HCT116 (cell line): ENCODE data around the gene SKI. TPM values are rescaled to one million over a fixed set of nuclear protein-coding genes. Genes with fewer than 3 reads are reported as not detected.

ENCODE experiments used
- ATAC-seq: fragments of 200-7000 bp; cut with Tn5 transposase; 2 replicates; pipeline ENCODE4 v1.9.1; 2020; ENCODE audit warnings: mild to moderate bottlenecking, moderate library complexity
- BruUV-seq: library from RNA; stranded (reverse); fragments of 400-500 nt; replicated peaks from 2 replicates; lab custom pipeline; 2021; lab: Mats Ljungman, UMichigan
- CTCF ChIA-PET: fragments of 300-600 bp; sonication (Branson Sonifier 250); formaldehyde crosslinking; loops from one replicate; lab custom pipeline; 2021; ENCODE audit warnings: antibody characterized with exemption; lab: Charles Lee
- POLR2A ChIA-PET: fragments of 300-600, 350-600 bp; sonication (Branson Sonifier 250); formaldehyde crosslinking; loops from one replicate; lab custom pipeline; 2021; ENCODE audit warnings: antibody characterized with exemption; lab: Charles Lee
- RAD21 ChIA-PET, 2 experiments: fragments of 300-600 bp; sonication (Branson Sonifier 250); formaldehyde crosslinking; loops; one replicate each; lab custom pipeline; 2023; ENCODE audit warnings: low total read pairs in 2 of 2; ENCODE audit not compliant: uncharacterized antibody in 2 of 2, unreplicated experiment in 2 of 2, low non-redundant PET in 1 of 2; lab: Charles Lee
- DNase-seq: peaks from one replicate; pipeline ENCODE4 v3.0.0-alpha.2; 2010; ENCODE audit warnings: low read depth, low spot score
- H2AFZ ChIP-seq: fragments of 200-600 bp; shearing (Covaris generic), sonication (generic); 2 replicates; pipeline ENCODE4 v1.6.1; 2017; ENCODE audit warnings: low read depth, mixed run types, mixed read lengths, antibody characterized with exemption, low read length; ENCODE audit not compliant: poor library complexity, severe bottlenecking
- H3K27ac ChIP-seq: 2 replicates; pipeline ENCODE4 v1.5.1; 2012; ENCODE audit warnings: low read depth, low read length
- H3K27me3 ChIP-seq: fragments of 200-600 bp; sonication (generic); 2 replicates; pipeline ENCODE4 v1.6.1; 2016; ENCODE audit warnings: mixed run types, low read length, mixed read lengths; ENCODE audit not compliant: insufficient read depth
- H3K36me3 ChIP-seq, 2 experiments: fragments of 200-500 bp in 1 of 2; fragments of 200-600 bp in 1 of 2; sonication (Bioruptor generic) in 1 of 2; sonication (generic) in 1 of 2; 2 replicates each; pipeline versions ENCODE4 v1.5.1 to v1.6.1; 2014 to 2016; ENCODE audit warnings: low read length in 2 of 2, inconsistent platforms in 1 of 2, mixed read lengths in 1 of 2, mixed run types in 1 of 2; ENCODE audit not compliant: insufficient read depth in 2 of 2, control insufficient read depth in 1 of 2
- H3K4me1 ChIP-seq, 2 experiments: fragments of 200-600 bp in 1 of 2; sonication (generic) in 1 of 2; 2 replicates each; pipeline versions ENCODE4 v1.5.1 to v1.6.1; 2012 to 2017; ENCODE audit warnings: low read length in 2 of 2, inconsistent platforms in 1 of 2, mild to moderate bottlenecking in 1 of 2, mixed read lengths in 1 of 2, mixed run types in 1 of 2, moderate library complexity in 1 of 2; ENCODE audit not compliant: insufficient read depth in 2 of 2, control insufficient read depth in 1 of 2
- H3K4me2 ChIP-seq: fragments of 200-600 bp; sonication (generic); 2 replicates; pipeline ENCODE4 v1.6.1; 2017; ENCODE audit warnings: mixed run types, low read length, mixed read lengths
- H3K4me3 ChIP-seq, 2 experiments: fragments of 200-600 bp in 1 of 2; sonication (generic) in 1 of 2; replicated peaks in 1 of 2; 2 replicates each; pipeline ENCODE4 v1.5.1; 2011 to 2016; ENCODE audit warnings: low read length in 2 of 2, control low read depth in 1 of 2, low read depth in 1 of 2, mild to moderate bottlenecking in 1 of 2, mixed read lengths in 1 of 2, mixed run types in 1 of 2
- H3K79me2 ChIP-seq: fragments of 200-600 bp; sonication (generic); 2 replicates; pipeline ENCODE4 v1.6.1; 2017; ENCODE audit warnings: mild to moderate bottlenecking, mixed run types, low read length, moderate library complexity, mixed read lengths; ENCODE audit not compliant: insufficient read depth
- H3K9ac ChIP-seq: fragments of 200-600 bp; sonication (generic); 2 replicates; pipeline ENCODE4 v1.6.1; 2016; ENCODE audit warnings: low read length, mixed read lengths
- H3K9me2 ChIP-seq: fragments of 200-600 bp; sonication (generic), shearing (Covaris generic); 2 replicates; pipeline ENCODE4 v1.6.1; 2017; ENCODE audit warnings: mixed run types, mild to moderate bottlenecking, moderate library complexity; ENCODE audit not compliant: insufficient read depth
- H3K9me3 ChIP-seq, 2 experiments: fragments of 200-500 bp in 1 of 2; fragments of 200-600 bp in 1 of 2; sonication (Bioruptor generic) in 1 of 2; sonication (generic) in 1 of 2; 2 replicates each; pipeline ENCODE4 v1.6.1; 2014 to 2017; ENCODE audit warnings: low read length in 2 of 2, mixed read lengths in 2 of 2, inconsistent platforms in 1 of 2, low read depth in 1 of 2, mild to moderate bottlenecking in 1 of 2, mixed run types in 1 of 2, moderate library complexity in 1 of 2; ENCODE audit not compliant: control insufficient read depth in 1 of 2, insufficient read depth in 1 of 2
- H4K20me1 ChIP-seq: fragments of 200-600 bp; sonication (generic), shearing (Covaris generic); 2 replicates; pipeline ENCODE4 v1.6.1; 2017; ENCODE audit warnings: mixed run types, mild to moderate bottlenecking, moderate library complexity; ENCODE audit not compliant: insufficient read depth
- ATF3 ChIP-seq: IDR thresholded peaks from 2 replicates; pipeline ENCODE4 v1.6.1; 2012
- CBX3 ChIP-seq: IDR thresholded peaks from 2 replicates; pipeline ENCODE4 v1.6.1; 2012; ENCODE audit warnings: low read depth
- CEBPB ChIP-seq: IDR thresholded peaks from 2 replicates; pipeline ENCODE4 v1.6.1; 2012; ENCODE audit warnings: low read depth
- EGR1 ChIP-seq: IDR thresholded peaks from 2 replicates; pipeline ENCODE4 v1.6.1; 2012; ENCODE audit warnings: low read depth
- ELF1 ChIP-seq: IDR thresholded peaks from 2 replicates; pipeline ENCODE4 v1.6.1; 2012; ENCODE audit warnings: low read depth, borderline replicate concordance
- EZH2 ChIP-seq: fragments of 200-600 bp; sonication (generic); IDR thresholded peaks from 2 replicates; pipeline ENCODE4 v1.6.1; 2017; ENCODE audit warnings: antibody characterized with exemption, mixed run types
- MAX ChIP-seq: IDR thresholded peaks from 2 replicates; pipeline ENCODE4 v1.6.1; 2012
- SP1 ChIP-seq: IDR thresholded peaks from 2 replicates; pipeline ENCODE4 v1.6.1; 2012; ENCODE audit warnings: low read depth
- SRF ChIP-seq: IDR thresholded peaks from 2 replicates; pipeline ENCODE4 v1.6.1; 2012; ENCODE audit warnings: low read depth
- ZBTB33 ChIP-seq: IDR thresholded peaks from 2 replicates; pipeline ENCODE4 v1.6.1; 2011; ENCODE audit warnings: mild to moderate bottlenecking, low read length, moderate library complexity; ENCODE audit not compliant: insufficient replicate concordance; ENCODE audit errors: extremely low read depth
- ZNF274 ChIP-seq: fragments of 200-500 bp; sonication (Bioruptor generic); IDR thresholded peaks from 2 replicates; pipeline ENCODE4 v1.6.1; 2014; ENCODE audit warnings: mild to moderate bottlenecking, low read depth, low read length, inconsistent platforms
- intact Hi-C: fragments of 100-400 bp; cut with micrococcal nuclease; formaldehyde crosslinking; loops from 2 replicates; pipeline ENCODE4 v1.10.0; 2022
- total RNA-seq: library from RNA; stranded (reverse); gene quantifications from one replicate; pipeline ENCODE4 v1.2.1, GENCODE V29; 2021; ENCODE audit not compliant: unreplicated experiment

The SKI gene
- total RNA-seq, 1 experiment from 2014 or later, result 56.2 TPM

- Histone ChIP-seq H3K4me1 (peaks cover 10 to 12% of the 10 kb centered on the region in 2 experiments; a peak in 3 of 4 replicates), H3K9me3 (no peaks in the 10 kb centered on the region), H3K9ac (no peak overlapping the region), H3K4me2 (no peak overlapping the region), H3K36me3 (no peaks in the 10 kb centered on the region), H3K9me2 (no peaks in the 10 kb centered on the region), H3K4me3 (no peak overlapping the region), H3K27me3 (no peaks in the 10 kb centered on the region), H4K20me1 (no peaks in the 10 kb centered on the region), H3K79me2 (no peaks in the 10 kb centered on the region), H2AFZ (no peak overlapping the region), H3K27ac (no peak overlapping the region)
- BruUV-seq, result no TSS peak
- TF ChIP-seq ZBTB33 (no peak), SP1 (no peak)
- ChIA-PET CTCF (no interaction called here), POLR2A (no interaction called here), RAD21 (no interaction called here)
- no peak for ATAC-seq
- DNase-seq, result no peak
- intact Hi-C loops, result no loop called here
These were observed 128.3 kb downstream of the SKI start for GRCh38 chr1:2356401-2356800.

GRCh38 chr1:2356911-2357845 is 129.1 kb downstream of the SKI start:
- H3K9me3 ChIP-seq, result no peaks in the 10 kb centered on the region
- intact Hi-C loops, result no loop called here
- no peak overlapping the region for H3K4me3 ChIP-seq
- peaks cover 13 to 15% of the 10 kb centered on the region in 2 experiments; a peak in 3 of 4 replicates for H3K4me1 ChIP-seq
- TF ChIP-seq EZH2, result no peak
- TF ChIP-seq CEBPB, result no peak
- no peak for TF ChIP-seq SP1
- TF ChIP-seq ATF3, result no peak
- no peak for TF ChIP-seq CBX3
- TF ChIP-seq SRF, result no peak
- no peak for TF ChIP-seq EGR1
- TF ChIP-seq ZNF274, result no peak
- TF ChIP-seq MAX, result no peak
- no peak for TF ChIP-seq ELF1
- H2AFZ ChIP-seq, result no peak overlapping the region
- no peaks in the 10 kb centered on the region for H4K20me1 ChIP-seq
- RAD21 ChIA-PET, result no interaction called here
- no peaks in the 10 kb centered on the region for H3K9me2 ChIP-seq
- no peak overlapping the region for H3K9ac ChIP-seq
- no TSS peak for BruUV-seq
- no peak overlapping the region for H3K27ac ChIP-seq
- no peak overlapping the region for H3K4me2 ChIP-seq
- no peaks in the 10 kb centered on the region for H3K79me2 ChIP-seq
- no peaks in the 10 kb centered on the region for H3K36me3 ChIP-seq
- POLR2A ChIA-PET, result no interaction called here
- ATAC-seq (no peak), DNase-seq (no peak)
- no peaks in the 10 kb centered on the region for H3K27me3 ChIP-seq
- CTCF ChIA-PET, result no interaction called here
